ENCODE measurements around the gene ZNF585A.

- TF ChIP-seq CTCF (IDR thresholded peaks at IDR 0.05) (no peak), POLR2A (IDR thresholded peaks at IDR 0.05) (no peak)
These were observed 76.6 kb downstream of the ZNF585A start for GRCh38 chr19:37095859-37096258.

Data from testis (tissue), 2 donors.